ENCODE data around the gene NCOR2.
"Not testable (repeated sequence)": the region's sequence is repeated elsewhere in the genome, so short reads cannot be mapped to it uniquely, and the experiment has no call there.

NCOR2 gene

GRCh38 chr12:124603100-124603541, 35.7 kb upstream of the NCOR2 start:
- FAIRE-seq (no peak), DNase-seq (ENCODE audit: insufficient read length, low spot score) (no peak)

DNA sequence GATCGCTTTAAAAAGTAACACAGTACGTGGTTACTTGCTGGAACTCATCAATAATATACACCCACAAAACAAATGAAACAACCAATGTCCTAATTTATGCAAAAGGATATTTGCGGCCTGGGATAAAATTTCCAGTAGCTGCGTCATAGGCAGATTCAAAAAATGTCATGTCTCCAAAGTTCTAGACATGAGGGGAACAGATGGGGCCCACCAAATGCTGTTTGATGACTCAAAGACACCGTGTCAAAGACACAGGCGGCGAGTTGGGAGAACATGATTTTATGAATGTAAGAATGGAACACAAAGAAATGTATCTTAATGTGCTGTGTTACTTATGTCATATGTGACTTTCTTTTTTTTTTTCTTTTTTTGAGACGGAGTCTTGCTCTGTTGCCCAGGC, 34.3 kb upstream of the NCOR2 start:
- FAIRE-seq = no peak

GRCh38 chr12:124599074-124599999, 31.9 kb upstream of the NCOR2 start:
- DNase-seq (ENCODE audit: insufficient read length, low spot score) (no peak), FAIRE-seq (no peak)

More for the DNA sequence above, 34.3 kb upstream of the NCOR2 start:
- DNase-seq (ENCODE audit: insufficient read length, low spot score) = no peak

- no peak for DNase-seq (ENCODE audit: insufficient read length, low spot score)
- no peak for FAIRE-seq
These were observed 29.6 kb upstream of the NCOR2 start for GRCh38 chr12:124597041-124597440.

DNA sequence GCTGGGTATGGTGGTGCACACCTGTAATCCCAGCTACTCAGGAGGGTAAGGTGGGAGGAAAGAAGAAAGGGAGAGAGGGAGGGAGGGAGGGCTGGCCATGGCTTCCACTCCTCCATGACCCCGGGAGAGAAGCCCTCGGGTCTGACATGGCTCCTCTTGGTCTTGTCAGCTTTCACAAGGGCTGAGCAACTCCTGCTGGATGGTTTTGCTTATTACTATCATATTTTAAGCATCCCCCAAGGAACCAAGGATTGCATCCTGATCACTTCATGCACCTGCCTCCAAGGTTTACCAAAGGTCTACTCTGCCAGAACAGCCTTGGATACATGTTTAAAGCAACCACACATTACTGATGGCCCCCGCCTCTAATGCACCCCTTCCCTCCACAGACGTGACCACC, 28.0 kb upstream of the NCOR2 start:
- DNase-seq (ENCODE audit: insufficient read length, low spot score) (no peak), FAIRE-seq (no peak)

DNA sequence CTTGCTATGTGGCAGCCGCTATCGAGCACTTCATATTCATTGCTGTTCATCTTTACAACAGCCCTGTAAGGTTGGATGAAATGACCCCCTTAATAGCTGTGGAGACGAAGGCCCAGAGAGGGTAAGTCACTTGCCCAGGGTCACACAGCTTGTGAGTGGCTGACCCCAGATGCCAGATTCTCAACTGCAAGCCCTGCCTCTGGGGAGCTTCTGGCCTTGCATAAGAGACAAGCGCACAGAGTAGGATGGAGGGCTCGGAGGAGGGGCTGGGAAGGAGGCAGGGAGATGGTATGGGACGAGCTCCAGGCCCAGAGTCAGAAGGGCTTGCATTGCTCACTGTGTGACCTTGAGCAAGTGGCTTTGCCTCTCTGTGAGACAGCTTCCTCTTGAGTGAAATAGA, 27.4 kb upstream of the NCOR2 start:
- FAIRE-seq = no peak
- no peak for DNase-seq (ENCODE audit: insufficient read length, low spot score)

DNA sequence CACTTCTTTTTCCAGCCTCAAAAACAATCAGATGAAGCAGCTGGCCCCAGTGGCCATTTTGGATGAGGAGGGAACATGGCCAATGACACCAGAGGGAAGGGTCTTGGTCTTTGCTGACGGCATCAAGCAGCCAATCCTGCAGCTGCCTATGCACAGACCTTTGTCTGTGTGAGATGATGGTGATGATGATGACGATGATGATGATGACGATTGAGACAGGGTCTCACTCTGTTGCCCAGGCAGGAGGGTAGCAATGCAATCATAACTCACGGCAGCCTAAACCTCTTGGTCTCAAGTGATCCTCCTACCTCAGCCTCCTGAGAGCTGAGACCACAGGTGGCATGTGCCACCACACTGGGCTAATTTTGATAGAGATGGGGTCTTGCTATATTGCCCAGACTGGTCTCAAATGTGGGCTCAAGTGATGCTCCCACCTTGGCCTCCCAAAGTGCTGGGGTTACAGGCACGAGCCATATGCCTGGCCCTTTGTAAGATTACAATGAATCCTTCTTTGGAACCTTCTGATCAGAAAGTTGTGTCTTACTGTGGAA, 26.5 kb upstream of the NCOR2 start:
- FAIRE-seq = no peak
- DNase-seq (ENCODE audit: insufficient read length, low spot score) = no peak

DNA sequence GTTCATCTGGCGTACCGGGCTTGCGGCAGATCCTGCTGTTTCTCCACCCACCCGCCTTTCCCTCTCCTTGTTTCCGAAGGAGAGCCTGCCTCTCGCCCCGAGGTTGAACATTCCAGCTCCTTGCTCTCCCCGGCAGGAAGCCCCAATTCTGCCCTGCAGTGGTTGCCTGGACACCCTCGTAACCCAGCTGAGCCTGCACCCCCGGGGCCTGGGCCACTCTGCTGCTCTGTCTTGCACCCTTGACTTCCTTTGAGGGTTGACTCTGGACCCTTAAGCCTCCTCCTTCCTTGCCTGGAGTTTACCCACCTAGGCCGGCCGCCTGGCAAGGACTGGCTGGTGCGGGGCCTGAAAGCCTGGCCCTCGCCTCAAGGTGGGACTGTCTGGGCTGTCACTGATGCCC, 25.8 kb upstream of the NCOR2 start:
- DNase-seq (ENCODE audit: insufficient read length, low spot score) (no peak), FAIRE-seq (no peak)

DNA sequence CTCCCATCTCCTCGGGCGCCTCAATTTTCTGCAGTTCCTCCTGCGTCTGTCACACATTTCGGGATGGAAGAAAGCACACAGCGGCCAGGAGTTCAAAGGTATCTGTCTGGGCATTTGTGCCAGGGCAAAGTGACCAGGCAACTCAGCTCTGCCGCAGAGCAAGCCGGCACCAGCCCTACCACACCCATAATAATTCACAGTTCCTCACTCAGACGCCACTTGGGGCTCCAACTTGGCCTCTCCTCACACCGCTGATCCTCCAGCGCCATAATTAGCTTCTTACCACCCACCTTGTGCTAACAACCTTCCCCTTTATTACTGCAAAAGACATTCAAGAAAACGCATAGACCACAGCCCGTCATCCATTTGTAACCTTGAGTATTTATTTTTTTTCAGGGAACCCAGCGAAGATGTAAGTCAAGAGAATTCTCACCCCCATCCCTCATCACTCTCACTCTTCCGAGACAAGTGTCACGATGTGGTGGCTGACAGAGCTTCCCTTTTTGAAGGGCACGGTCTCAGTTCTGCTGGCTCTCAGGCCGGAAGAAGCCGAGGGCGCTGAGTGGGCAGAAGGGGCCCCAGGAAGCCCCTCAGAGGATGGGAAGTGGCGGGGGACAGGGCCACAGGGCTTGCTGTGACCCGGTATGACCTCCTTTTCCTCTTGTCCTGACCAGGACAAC, 25.2 kb upstream of the NCOR2 start:
- FAIRE-seq (peak; percentile 42), DNase-seq (ENCODE audit: insufficient read length, low spot score) (no peak)

- no peak for DNase-seq (ENCODE audit: insufficient read length, low spot score)
- FAIRE-seq = no peak
These were observed 24.6 kb upstream of the NCOR2 start for GRCh38 chr12:124592050-124592449.

- FAIRE-seq (no peak), DNase-seq (ENCODE audit: insufficient read length, low spot score) (no peak)
These were observed 23.0 kb upstream of the NCOR2 start for GRCh38 chr12:124590447-124590846.

- FAIRE-seq (no peak), DNase-seq (ENCODE audit: insufficient read length, low spot score) (no peak)
These were observed 21.4 kb upstream of the NCOR2 start for GRCh38 chr12:124588751-124589267.

DNA sequence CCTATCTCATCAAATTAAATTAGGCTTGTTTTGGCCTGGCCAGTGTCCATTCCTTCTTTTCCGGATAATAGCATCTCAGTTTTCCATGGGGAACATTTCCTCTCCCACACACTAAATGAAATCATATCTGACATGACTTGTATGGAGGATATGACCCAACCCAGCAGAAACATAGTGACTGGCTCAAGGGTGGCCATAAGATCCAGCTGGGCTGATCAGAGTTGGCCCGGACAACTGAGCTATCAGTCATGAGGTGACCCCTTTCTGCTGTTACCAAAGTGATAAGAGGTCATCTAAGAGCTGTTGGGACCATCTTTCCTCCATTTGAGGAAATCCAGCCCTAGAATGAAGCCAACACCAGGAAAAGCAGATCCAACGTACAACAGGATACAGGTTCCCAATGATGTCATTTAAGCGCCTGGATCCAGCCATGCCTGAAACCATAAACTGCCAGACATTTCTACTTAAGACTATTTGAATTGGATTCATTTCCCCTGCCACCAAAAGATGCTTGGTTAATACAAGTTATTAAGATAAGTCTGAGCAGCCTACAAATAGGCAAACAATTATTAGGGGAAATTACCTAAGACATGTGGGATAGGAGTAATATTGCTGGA, 20.7 kb upstream of the NCOR2 start:
- FAIRE-seq (no peak), DNase-seq (ENCODE audit: insufficient read length, low spot score) (no peak)

DNA sequence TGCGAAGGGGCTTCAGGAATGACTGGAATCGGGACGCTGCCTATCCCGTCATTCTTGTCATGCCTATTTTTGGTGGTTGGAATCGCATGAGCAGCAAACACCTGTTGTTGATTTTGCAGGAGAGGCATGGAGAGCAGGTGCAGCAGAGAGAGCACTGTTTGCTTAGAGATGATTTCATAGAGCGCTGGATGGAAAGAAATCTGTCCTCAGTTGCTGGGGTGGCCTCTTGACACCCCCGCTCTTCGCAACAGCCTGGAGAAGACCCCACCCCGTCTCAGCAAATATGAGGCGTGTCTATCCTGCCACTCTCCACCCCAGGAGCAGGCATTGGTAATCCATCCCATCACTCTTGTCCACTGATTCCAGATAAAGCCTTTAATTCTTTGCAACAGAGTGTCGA, 19.3 kb upstream of the NCOR2 start:
- no peak for DNase-seq (ENCODE audit: insufficient read length, low spot score)
- no peak for FAIRE-seq

DNA sequence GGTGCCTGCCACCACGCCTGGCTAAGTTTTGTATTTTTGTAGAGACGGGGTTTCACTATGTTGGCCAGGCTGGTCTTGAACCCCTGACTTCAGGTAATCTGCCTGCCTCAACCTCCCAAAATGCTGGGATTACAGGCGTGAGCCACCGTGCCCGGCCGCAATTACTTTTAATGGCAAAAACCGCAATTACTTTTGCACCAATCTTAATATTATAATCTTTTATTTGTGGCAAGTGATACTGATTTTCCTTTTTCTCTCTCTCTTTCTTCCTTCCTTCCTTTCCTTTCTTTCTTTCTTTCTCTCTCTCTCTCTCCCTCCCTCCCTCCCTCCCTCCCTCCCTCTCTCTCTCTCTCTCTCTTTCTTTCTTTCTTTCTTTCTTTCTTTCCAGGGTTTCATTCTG, 17.1 kb upstream of the NCOR2 start:
- not testable (repeated sequence) for DNase-seq (ENCODE audit: insufficient read length, low spot score); FAIRE-seq

GRCh38 chr12:124583854-124584253, 16.4 kb upstream of the NCOR2 start:
- no peak for FAIRE-seq
- no peak for DNase-seq (ENCODE audit: insufficient read length, low spot score)

GRCh38 chr12:124582108-124582424, 14.7 kb upstream of the NCOR2 start:
- no peak for DNase-seq (ENCODE audit: insufficient read length, low spot score)
- no peak for FAIRE-seq

- FAIRE-seq = no peak
- DNase-seq (ENCODE audit: insufficient read length, low spot score) = no peak
These were observed 14.1 kb upstream of the NCOR2 start for GRCh38 chr12:124581307-124582107.

- FAIRE-seq (no peak), DNase-seq (ENCODE audit: insufficient read length, low spot score) (no peak)
These were observed 12.6 kb upstream of the NCOR2 start for GRCh38 chr12:124579921-124580517.

DNA sequence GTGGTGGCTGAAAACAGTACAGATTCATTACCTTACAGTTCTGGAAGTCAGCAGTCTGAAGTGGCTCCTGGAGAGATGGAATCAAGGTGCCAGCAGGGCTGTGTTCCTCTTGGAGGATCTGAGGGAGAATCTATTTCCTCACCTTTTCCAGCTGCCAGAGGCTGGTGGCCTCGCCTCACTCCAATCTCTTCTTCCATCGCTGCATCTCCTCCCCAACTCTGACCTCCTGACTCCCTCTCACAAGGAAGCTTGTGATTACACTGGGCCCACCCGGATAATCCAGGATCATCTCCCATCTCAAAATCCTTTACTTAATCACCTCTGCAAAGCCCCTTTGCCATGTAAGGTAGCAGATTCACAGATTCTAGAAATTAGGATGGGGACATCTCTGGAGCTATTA, 11.4 kb upstream of the NCOR2 start:
- DNase-seq (ENCODE audit: insufficient read length, low spot score) = no peak
- FAIRE-seq = no peak
